Stimulated activated CD8-positive, alpha-beta memory T cell treated with anti-CD3 and anti-CD28 coated beads, Interleukin-7, amount 100 ng/mL, for 24 hours (primary cell): ENCODE results near the gene AGAP3.
A peak's percentile ranks its signal among the peaks of the same experiment; 100 is the strongest.

Source experiments
- DNase-seq: peaks from one replicate; pipeline ENCODE4 v3.0.0-alpha.2; 2020; ENCODE audit warnings: low read depth

Gene AGAP3

GRCh38 chr7:151074817-151075661, 11.2 kb upstream of the AGAP3 start:
- DNase-seq: no peak

DNA sequence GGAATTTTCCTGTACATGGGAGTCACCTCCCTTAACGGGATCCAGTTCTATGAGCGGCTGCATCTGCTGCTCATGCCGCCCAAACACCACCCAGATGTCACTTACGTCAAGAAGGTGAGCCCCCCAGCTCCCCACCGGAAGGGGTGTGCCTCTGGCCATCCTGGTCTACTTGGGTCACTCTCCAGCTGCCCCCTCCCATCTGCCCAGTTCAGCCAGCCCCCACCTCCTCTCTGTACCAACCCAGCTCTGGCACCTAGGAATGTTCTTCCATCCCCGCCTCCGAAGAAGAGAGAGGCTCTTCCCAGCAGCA, 10.7 kb upstream of the AGAP3 start:
- DNase-seq: no peak

DNA sequence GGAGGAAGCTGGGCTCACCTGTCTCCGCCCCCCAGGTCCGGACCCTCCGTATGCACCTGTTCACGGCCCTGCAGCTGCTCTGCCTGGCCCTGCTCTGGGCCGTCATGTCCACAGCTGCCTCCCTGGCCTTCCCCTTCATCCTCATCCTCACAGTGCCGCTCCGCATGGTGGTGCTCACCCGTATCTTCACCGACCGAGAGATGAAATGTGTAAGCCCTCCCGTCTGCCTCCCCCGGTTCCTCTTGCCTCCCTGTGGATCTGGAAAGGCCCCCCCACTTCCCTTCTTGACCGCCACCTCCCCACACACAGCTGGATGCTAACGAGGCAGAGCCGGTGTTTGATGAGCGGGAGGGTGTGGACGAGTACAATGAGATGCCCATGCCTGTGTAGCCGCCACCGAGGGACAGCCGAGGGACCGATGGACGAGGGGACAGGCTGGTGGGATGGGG, 10.3 kb upstream of the AGAP3 start:
- DNase-seq: no peak

GRCh38 chr7:151076863-151077704, 9.2 kb upstream of the AGAP3 start:
- no peak for DNase-seq

- DNase-seq: no peak
Observed at GRCh38 chr7:151077705-151078232, 8.5 kb upstream of the AGAP3 start.

- DNase-seq: no peak
Observed at GRCh38 chr7:151078233-151079040, 7.8 kb upstream of the AGAP3 start.

GRCh38 chr7:151079199-151079910, 6.9 kb upstream of the AGAP3 start:
- DNase-seq: no peak

GRCh38 chr7:151080067-151080521, 6.2 kb upstream of the AGAP3 start:
- no peak for DNase-seq

DNA sequence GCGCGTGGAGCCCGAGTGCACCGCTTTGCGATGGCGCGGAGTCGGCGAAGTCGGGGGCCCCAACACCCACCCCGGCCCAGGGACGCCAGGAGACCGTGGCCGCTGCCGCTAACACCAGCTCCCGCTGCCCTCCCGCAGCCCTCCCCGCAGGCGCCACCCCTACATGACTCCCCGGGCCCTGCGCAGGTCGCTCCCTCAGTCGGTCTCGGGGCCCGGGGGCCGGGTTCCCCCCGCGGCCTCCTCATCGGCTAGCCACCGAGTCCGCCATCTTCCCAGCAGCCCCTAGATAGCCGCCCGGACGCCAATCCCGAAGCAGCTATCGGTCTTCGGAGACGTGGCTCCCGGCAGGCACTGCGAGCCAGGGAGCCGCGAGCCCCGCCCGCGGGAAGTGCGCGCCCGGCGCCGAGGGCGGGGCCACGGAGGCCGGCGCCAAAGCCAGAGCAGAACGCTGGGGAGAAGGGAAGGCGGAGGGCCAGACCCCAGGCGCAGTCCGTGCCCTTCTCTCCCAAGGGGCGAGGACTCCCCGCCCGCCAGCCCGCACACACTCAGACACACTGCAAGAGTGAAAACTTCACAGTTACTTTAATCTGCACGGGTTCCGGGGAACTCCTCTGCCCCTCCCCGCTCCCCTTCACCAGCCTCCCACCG, 5.6 kb upstream of the AGAP3 start, which contains the start of gene FASTK:
FASTK (minus strand) TSS at position 288 of the 648 bp plus-strand sequence; CDS start at position 245, 43 bp downstream.
- no peak for DNase-seq

- no peak for DNase-seq
Observed at GRCh38 chr7:151081170-151082101, 4.8 kb upstream of the AGAP3 start.

- DNase-seq: no peak
Observed at GRCh38 chr7:151082141-151083070, 3.9 kb upstream of the AGAP3 start.

- DNase-seq: peak; percentile 64
Observed at GRCh38 chr7:151083071-151083823, 3.0 kb upstream of the AGAP3 start, which contains the start of gene TMUB1. TSS of gene TMUB1 (minus strand) at chr7:151083493. CDS start at chr7:151082563, 930 bp downstream.

DNA sequence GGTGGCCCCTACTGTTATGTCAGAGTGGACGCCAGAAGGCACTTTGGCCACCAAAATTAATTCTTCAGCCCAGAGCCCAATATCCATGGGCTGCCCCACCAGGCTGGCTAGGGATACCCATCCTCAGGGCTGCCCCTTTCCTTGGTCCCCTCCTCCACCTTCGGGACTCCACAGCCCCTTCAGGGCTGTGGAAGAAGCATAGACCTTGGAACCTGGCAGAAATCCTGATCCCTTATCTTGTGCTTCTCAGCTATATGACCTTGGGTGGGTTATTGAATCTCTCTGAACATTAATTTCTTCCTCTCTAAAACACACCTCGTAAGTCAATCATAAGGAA, 2.5 kb upstream of the AGAP3 start:
- no peak for DNase-seq

DNA sequence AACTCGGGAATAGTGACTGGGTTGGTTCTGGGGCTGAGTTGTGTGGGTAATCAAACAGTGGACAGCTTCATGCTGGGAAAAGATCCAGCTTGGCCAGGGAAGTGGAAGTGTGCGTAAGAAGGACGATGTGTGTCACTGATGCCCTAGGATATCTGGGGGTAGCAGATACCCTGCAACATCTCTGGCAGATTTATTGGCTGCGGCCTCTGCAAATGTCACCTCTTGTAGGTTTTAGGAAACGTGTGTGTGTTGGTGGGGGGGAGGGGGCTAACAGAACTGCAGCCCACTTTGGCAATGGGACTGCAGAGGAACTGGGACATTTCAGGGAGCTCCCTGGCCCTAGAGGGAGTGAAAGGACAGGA, 965 bp upstream of the AGAP3 start:
- DNase-seq: no peak

GRCh38 chr7:151086802-151087244, 548 bp downstream of the AGAP3 start:
- no peak for DNase-seq

- no peak for DNase-seq
Observed at GRCh38 chr7:151087245-151088018, 1.2 kb downstream of the AGAP3 start.
